Tibial artery (tissue), 4 donors: Measurements from ENCODE around the gene ARSG.

Experiments used
- DNase-seq, 2 donors: peaks; one replicate each; pipeline ENCODE4 v3.0.0-alpha.2; 2019
- H3K27ac ChIP-seq, 2 donors: fragments of 200-600 bp; sonication (generic) in 1 of 2; 1 replicate in 1 of 2; 2 replicates in 1 of 2; pipeline ENCODE4 v1.5.1; 2018 to 2019; ENCODE audit warnings: mild to moderate bottlenecking in 1 of 2
- H3K27me3 ChIP-seq, 2 donors: fragments of 200-600 bp; sonication (generic) in 1 of 2; one replicate each; pipeline versions ENCODE4 v1.5.1 to v1.6.0; 2016 to 2019
- H3K36me3 ChIP-seq, 3 donors: fragments of 200-600 bp; sonication (generic) in 2 of 3; one replicate each; pipeline ENCODE4 v1.5.1; 2016 to 2019; ENCODE audit warnings: mild to moderate bottlenecking in 2 of 3
- H3K4me1 ChIP-seq, 4 donors: fragments of 200-600 bp; sonication (generic) in 2 of 4; 1 replicate in 3 of 4; 2 replicates in 1 of 4; pipeline ENCODE4 v1.5.1; 2016 to 2019
- H3K4me3 ChIP-seq, 2 donors: fragments of 200-600 bp; sonication (generic) in 1 of 2; 1 replicate in 1 of 2; 2 replicates in 1 of 2; pipeline ENCODE4 v1.5.1; 2018 to 2019; ENCODE audit warnings: mild to moderate bottlenecking in 2 of 2
- H3K9me3 ChIP-seq, 3 donors: fragments of 200-600 bp; sonication (generic) in 1 of 3; one replicate each; pipeline ENCODE4 v1.5.1; 2016 to 2019
- intact Hi-C: fragments of 100-400 bp; cut with DNase I; formaldehyde crosslinking; loops from one replicate; pipeline ENCODE4 v1.15.0; 2023; ENCODE audit warnings: low total_unique reads
- TF ChIP-seq, protein P1 (sequence below), 2 experiments: fragments of 200-600 bp in 1 of 2; fragments of 450-650 bp in 1 of 2; IDR thresholded peaks; one replicate each; pipeline ENCODE4 v1.5.1; 2017 to 2019; ENCODE audit warnings: antibody characterized with exemption in 2 of 2, mild to moderate bottlenecking in 1 of 2, moderate library complexity in 1 of 2

The ARSG gene

DNA sequence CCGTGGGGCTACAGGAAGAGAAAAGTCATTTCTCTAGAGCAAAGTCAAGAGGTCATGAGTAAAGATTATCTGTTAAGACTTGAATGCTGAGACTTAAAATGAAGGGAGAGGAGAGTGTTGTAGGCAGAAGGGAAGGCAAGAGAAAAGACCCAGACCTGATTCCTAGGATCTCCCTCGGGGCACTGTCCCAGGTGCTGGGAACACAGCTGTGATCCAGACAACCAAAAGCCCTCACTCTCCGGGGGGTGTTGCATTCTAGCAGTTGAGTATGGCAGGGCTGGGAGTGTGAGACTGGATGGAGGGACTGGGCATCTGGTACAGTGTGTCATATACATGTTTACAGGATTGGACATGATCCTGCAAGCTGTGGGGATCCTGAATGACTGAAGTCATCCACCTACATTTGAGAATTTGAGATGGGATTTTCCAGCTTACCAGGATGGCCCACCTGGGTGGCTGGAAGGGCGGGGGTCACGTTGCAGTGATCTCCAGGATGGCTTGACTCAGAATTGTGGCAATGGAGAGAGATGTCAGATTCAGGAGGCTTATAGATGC lies 29.1 kb downstream of the ARSG start:
- no peak overlapping the region for H3K27ac ChIP-seq
- intact Hi-C loops = no loop called here
- TF ChIP-seq, protein P1, sequence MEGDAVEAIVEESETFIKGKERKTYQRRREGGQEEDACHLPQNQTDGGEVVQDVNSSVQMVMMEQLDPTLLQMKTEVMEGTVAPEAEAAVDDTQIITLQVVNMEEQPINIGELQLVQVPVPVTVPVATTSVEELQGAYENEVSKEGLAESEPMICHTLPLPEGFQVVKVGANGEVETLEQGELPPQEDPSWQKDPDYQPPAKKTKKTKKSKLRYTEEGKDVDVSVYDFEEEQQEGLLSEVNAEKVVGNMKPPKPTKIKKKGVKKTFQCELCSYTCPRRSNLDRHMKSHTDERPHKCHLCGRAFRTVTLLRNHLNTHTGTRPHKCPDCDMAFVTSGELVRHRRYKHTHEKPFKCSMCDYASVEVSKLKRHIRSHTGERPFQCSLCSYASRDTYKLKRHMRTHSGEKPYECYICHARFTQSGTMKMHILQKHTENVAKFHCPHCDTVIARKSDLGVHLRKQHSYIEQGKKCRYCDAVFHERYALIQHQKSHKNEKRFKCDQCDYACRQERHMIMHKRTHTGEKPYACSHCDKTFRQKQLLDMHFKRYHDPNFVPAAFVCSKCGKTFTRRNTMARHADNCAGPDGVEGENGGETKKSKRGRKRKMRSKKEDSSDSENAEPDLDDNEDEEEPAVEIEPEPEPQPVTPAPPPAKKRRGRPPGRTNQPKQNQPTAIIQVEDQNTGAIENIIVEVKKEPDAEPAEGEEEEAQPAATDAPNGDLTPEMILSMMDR (IDR thresholded peaks at IDR 0.05) = no peak

DNA sequence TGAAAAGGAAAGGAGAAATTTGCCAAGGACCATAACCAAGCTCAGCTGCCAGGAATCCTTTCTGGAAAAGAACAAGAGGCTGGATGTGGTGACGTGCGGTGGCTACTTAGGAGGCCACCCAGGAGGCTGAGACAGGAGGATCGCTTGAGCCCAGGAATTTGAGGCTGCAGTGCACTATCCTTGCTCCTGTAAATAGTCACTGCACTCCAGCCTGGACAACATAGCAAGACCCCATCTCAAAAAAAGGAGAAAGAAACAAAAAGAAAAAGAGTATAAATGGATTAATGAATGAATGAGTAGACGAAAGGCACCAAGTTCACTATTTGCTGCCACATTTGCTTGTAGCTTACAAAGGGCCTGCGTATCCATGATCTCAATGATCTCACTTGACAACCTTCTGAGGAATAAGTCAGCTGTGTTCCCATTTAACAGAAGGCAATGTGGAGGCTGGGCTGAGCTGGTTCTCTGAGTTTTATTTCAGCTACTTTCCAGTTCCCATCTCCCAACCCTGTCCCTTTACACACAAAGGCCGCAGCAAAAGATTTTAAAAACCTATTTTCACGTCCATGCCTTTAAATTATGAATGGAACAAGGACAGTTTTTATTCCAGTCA lies 29.8 kb downstream of the ARSG start:
- no peak for DNase-seq
- TF ChIP-seq, protein P1 (IDR thresholded peaks at IDR 0.05) = no peak
- Histone ChIP-seq H3K36me3 (no peaks in the 10 kb centered on the region), H3K4me1 (no peaks in the 10 kb centered on the region), H3K27me3 (no peaks in the 10 kb centered on the region), H3K4me3 (no peak overlapping the region), H3K9me3 (no peaks in the 10 kb centered on the region), H3K27ac (no peak overlapping the region)
- intact Hi-C loops = no loop called here

More for the DNA sequence above, 29.1 kb downstream of the ARSG start:
- no peak for DNase-seq
- Histone ChIP-seq H3K9me3 (no peaks in the 10 kb centered on the region), H3K4me3 (no peak overlapping the region), H3K27me3 (no peaks in the 10 kb centered on the region), H3K4me1 (no peaks in the 10 kb centered on the region), H3K36me3 (no peaks in the 10 kb centered on the region)

DNA sequence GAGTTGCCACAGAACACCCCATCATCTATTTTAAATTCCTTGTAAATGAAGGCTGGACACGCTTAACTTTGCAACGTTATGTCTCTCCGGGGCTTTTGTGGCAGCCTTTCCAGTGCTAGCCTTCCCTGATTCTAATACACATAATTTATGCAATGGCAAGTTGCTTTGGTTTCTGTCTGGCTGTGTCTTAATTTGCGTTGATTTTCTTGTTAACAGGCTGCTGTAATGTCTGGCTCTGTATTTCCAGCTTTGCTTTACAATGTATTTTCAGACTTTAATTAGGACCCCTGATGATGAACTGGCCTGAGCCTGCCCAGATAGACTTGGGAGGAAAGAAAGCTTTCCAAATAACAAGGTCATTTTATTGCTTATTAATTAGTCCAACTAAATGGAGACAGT lies 30.3 kb downstream of the ARSG start:
- no peaks in the 10 kb centered on the region for H3K36me3 ChIP-seq
- no peak overlapping the region for H3K27ac ChIP-seq
- H3K4me1 ChIP-seq = no peaks in the 10 kb centered on the region
- H3K9me3 ChIP-seq = no peaks in the 10 kb centered on the region
- no peaks in the 10 kb centered on the region for H3K27me3 ChIP-seq
- intact Hi-C loops = no loop called here
- no peak overlapping the region for H3K4me3 ChIP-seq
- no peak for DNase-seq
- TF ChIP-seq, protein P1 (IDR thresholded peaks at IDR 0.05) = no peak

DNA sequence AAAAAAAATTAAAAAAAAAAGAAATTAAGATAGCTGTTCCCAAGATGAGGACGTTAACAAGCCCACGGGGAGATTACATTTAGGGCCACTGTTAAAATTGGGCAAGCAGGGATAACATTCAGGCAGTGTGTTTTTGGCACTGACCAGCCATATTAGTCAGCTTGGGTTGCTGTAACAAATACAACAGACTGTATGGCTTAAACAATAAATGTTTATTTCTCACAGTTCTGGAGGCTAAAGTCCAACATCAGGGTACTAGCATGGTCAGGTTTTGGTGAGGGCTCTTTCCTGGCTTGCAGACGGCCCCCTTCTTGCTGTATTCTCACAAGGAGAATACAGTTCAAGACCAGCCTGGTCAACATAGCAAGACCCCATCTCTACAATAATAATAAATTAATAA lies 31.3 kb downstream of the ARSG start:
- intact Hi-C loops = no loop called here
- TF ChIP-seq, protein P1 (IDR thresholded peaks at IDR 0.05) = no peak
- no peaks in the 10 kb centered on the region for H3K4me1 ChIP-seq

DNA sequence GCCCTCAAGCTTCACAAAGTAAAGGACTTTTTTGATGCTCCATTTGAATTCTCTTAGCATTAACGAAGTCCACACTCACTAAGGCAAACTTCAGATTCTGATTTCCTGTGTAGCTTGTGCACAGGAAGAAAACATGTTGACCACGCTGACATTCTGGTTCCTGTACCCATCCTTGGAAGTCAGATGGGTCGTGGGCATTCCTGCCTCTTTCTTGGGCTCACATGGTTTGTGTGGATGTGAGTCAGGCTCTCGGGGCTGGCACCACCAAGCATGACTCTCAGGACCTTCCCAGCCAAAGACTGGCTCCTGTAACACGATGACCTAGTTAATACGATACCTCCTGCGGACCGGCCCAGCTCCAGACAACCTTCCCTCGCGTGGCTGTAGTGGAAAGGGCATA lies 32.8 kb downstream of the ARSG start:
- H3K27me3 ChIP-seq = no peaks in the 10 kb centered on the region
- no peaks in the 10 kb centered on the region for H3K36me3 ChIP-seq
- DNase-seq = no peak
- TF ChIP-seq, protein P1 (IDR thresholded peaks at IDR 0.05) = no peak
- H3K9me3 ChIP-seq = no peaks in the 10 kb centered on the region
- intact Hi-C loops = no loop called here
- no peaks in the 10 kb centered on the region for H3K4me1 ChIP-seq
- H3K4me3 ChIP-seq = no peak overlapping the region
- no peak overlapping the region for H3K27ac ChIP-seq

More for the DNA sequence above, 31.3 kb downstream of the ARSG start:
- Histone ChIP-seq H3K27me3 (no peaks in the 10 kb centered on the region), H3K27ac (no peak overlapping the region), H3K4me3 (no peak overlapping the region), H3K9me3 (no peaks in the 10 kb centered on the region), H3K36me3 (no peaks in the 10 kb centered on the region)
- no peak for DNase-seq
